HepG2 (cell line): ENCODE data around the gene NACAD. TPM values are rescaled to one million over a fixed set of nuclear protein-coding genes. Genes with fewer than 3 reads are reported as not detected.

Source experiments
- ATAC-seq: fragments of 200-7000 bp; cut with Tn5 transposase; 3 replicates; pipeline ENCODE4 v1.9.1; 2020; ENCODE audit warnings: mild to moderate bottlenecking, moderate library complexity
- BruUV-seq: library from RNA; stranded (reverse); fragments of 400-500 nt; replicated peaks from 2 replicates; lab custom pipeline; 2021; lab: Mats Ljungman, UMichigan
- CTCF ChIA-PET: fragments of 300-600 bp; formaldehyde crosslinking; extraction: SDS; loops from one replicate; lab custom pipeline; 2021; ENCODE audit warnings: low total read pairs, inconsistent platforms, low intra/inter-chr PET ratio; lab: Yijun Ruan, JAX
- POLR2A ChIA-PET: fragments of 350-600 bp; sonication (Branson Sonifier 250); formaldehyde crosslinking; loops from one replicate; lab custom pipeline; 2020; ENCODE audit warnings: antibody characterized with exemption, inconsistent platforms; lab: Yijun Ruan, JAX
- DNase-seq: peaks from one replicate; pipeline ENCODE4 v3.0.0-alpha.2; 2015; ENCODE audit warnings: low spot score
- FAIRE-seq: peaks from 3 replicates; lab custom pipeline; 2011; peaks lifted over from hg19 to GRCh38; lab: Jason Lieb, UNC
- H2AFZ ChIP-seq: one replicate; pipeline ENCODE4 v1.6.1; 2011; ENCODE audit warnings: low read length, inconsistent platforms
- H3K27ac ChIP-seq: fragments of 300-600 bp; 3 replicates; pipeline ENCODE4 v1.8.0; 2011; ENCODE audit warnings: mixed run types, mild to moderate bottlenecking, mixed read lengths, low read length, inconsistent platforms; ENCODE audit not compliant: insufficient read depth; ENCODE audit errors: extremely low read length
- H3K27me3 ChIP-seq, 2 experiments: fragments of 200-600 bp in 1 of 2; 2 replicates in 1 of 2; 3 replicates in 1 of 2; pipeline versions ENCODE4 v1.6.0 to v1.8.0; 2011; ENCODE audit warnings: low read length in 2 of 2, mild to moderate bottlenecking in 2 of 2, moderate library complexity in 2 of 2, inconsistent platforms in 1 of 2; ENCODE audit not compliant: insufficient read depth in 2 of 2, control insufficient read depth in 1 of 2
- H3K36me3 ChIP-seq, 2 experiments: fragments of 200-600 bp in 1 of 2; replicated peaks in 1 of 2; 2 replicates in 1 of 2; 3 replicates in 1 of 2; pipeline versions ENCODE4 v1.5.1 to v1.8.0; 2011; ENCODE audit warnings: low read length in 2 of 2, inconsistent platforms in 1 of 2; ENCODE audit not compliant: insufficient read depth in 2 of 2, control insufficient read depth in 1 of 2
- H3K4me1 ChIP-seq: 2 replicates; pipeline ENCODE4 v1.5.1; 2012; ENCODE audit warnings: low read length, inconsistent platforms; ENCODE audit not compliant: insufficient read depth
- H3K4me2 ChIP-seq: 2 replicates; pipeline ENCODE4 v1.6.0; 2011; ENCODE audit warnings: low read depth, low read length, inconsistent platforms
- H3K4me3 ChIP-seq, 3 experiments: fragments of 200-600 bp in 1 of 3; sonication (generic), shearing (Covaris generic) in 1 of 3; replicated peaks in 1 of 3; 2 replicates each; pipeline ENCODE4 v1.5.1; 2011 to 2016; ENCODE audit warnings: low read length in 3 of 3, inconsistent platforms in 2 of 3, low read depth in 2 of 3, mild to moderate bottlenecking in 2 of 3, control low read depth in 1 of 3, mixed read lengths in 1 of 3; ENCODE audit not compliant: insufficient read depth in 1 of 3
- H3K79me2 ChIP-seq: one replicate; pipeline ENCODE4 v1.6.1; 2011; ENCODE audit warnings: low read length, inconsistent platforms; ENCODE audit not compliant: insufficient read depth
- H3K9ac ChIP-seq: 2 replicates; pipeline ENCODE4 v1.6.0; 2011; ENCODE audit warnings: mild to moderate bottlenecking, low read depth, low read length, inconsistent platforms; ENCODE audit not compliant: insufficient read depth
- H3K9me3 ChIP-seq: 2 replicates; pipeline ENCODE4 v1.5.1; 2012; ENCODE audit warnings: mild to moderate bottlenecking, low read length
- H4K20me1 ChIP-seq: 2 replicates; pipeline ENCODE4 v1.6.0; 2011; ENCODE audit warnings: inconsistent platforms, mild to moderate bottlenecking, low read length, moderate library complexity; ENCODE audit not compliant: insufficient read depth
- DZIP1 ChIP-seq: sonication (generic); formaldehyde crosslinking; IDR thresholded peaks from 2 replicates; pipeline ENCODE4 v1.5.0; 2020; ENCODE audit warnings: mild to moderate bottlenecking, missing genetic modification reagents
- PITX1 ChIP-seq: sonication (generic); formaldehyde crosslinking; IDR thresholded peaks from 2 replicates; pipeline ENCODE4 v1.5.1; 2020; ENCODE audit warnings: mild to moderate bottlenecking, missing genetic modification reagents
- RFXAP ChIP-seq: sonication (generic); formaldehyde crosslinking; IDR thresholded peaks from 2 replicates; pipeline ENCODE4 v1.4.0; 2020; ENCODE audit warnings: missing genetic modification reagents, borderline replicate concordance
- SMC3 ChIP-seq: IDR thresholded peaks from 2 replicates; pipeline ENCODE4 v1.6.1; 2011; ENCODE audit warnings: low read length, improper control_type of control experiment
- THAP7 ChIP-seq: sonication (generic); formaldehyde crosslinking; IDR thresholded peaks from 2 replicates; pipeline ENCODE4 v1.8.1; 2023; ENCODE audit warnings: mild to moderate bottlenecking, missing genetic modification reagents
- ZMYM2 ChIP-seq: sonication (generic); formaldehyde crosslinking; IDR thresholded peaks from 2 replicates; pipeline ENCODE4 v1.8.0; 2022; ENCODE audit warnings: mild to moderate bottlenecking, missing genetic modification reagents
- WGBS: methylation state at CpG from one replicate; pipeline ENCODE4 v1.1.6; 2017; ENCODE audit warnings: low lambda C conversion rate; 5-methylcytosine and 5-hydroxymethylcytosine counted together
- in situ Hi-C: cut with HindIII; loops from 2 replicates; pipeline ENCODE4 v1.10.0; 2017; ENCODE audit warnings: low pct_unique_long_range_greater_than_20kb; ENCODE audit not compliant: extremely low pct_ligation_motif_present
- intact Hi-C: fragments of 100-400 bp; cut with micrococcal nuclease; formaldehyde crosslinking; loops from one replicate; pipeline ENCODE4 v1.10.0; 2022; ENCODE audit not compliant: unreplicated experiment
- polyA plus RNA-seq, 8 experiments: library from polyadenylated mRNA; depleted of rRNA in 3 of 8; stranded (reverse) in 7 of 8; unstranded in 1 of 8; fragments of >200 nt; fragmentation: Illumina TruSeq in 4 of 8; extraction: Trizol in 4 of 8; gene quantifications; 2 replicates each; pipeline versions ENCODE4 v1.2.1 to v1.2.3, GENCODE V29; 2011 to 2016; ENCODE audit warnings: low read depth in 4 of 8, missing spikeins in 1 of 8, mixed read lengths in 1 of 8; ENCODE audit not compliant: insufficient read depth in 1 of 8
- total RNA-seq, 5 experiments: library from RNA; depleted of rRNA; stranded (reverse); fragments of >200 nt; fragmentation: Illumina TruSeq; extraction: Trizol; gene quantifications; 2 replicates each; pipeline ENCODE4 v1.2.3, GENCODE V29; 2016; ENCODE audit warnings: low read depth in 1 of 5

The NACAD gene
- total and polyA plus RNA-seq, 2 of the 13 experiments (the other 11 are each of a cell fraction or from before 2014, with no cell fraction given): 0.04 TPM; not detected in 1

GRCh38 chr7:45092931-45093235 lies 4.1 kb upstream of the NACAD start:
- BruUV-seq: no TSS peak
- ChIA-PET POLR2A (interaction anchor here (0.9 kb wide), 1 partner anchor 11 kb away, joined by 3 read pairs; no protein-coding TSS in a partner anchor), CTCF (no interaction called here)
- H3K9me3 ChIP-seq: no peaks in the 10 kb centered on the region
- H4K20me1 ChIP-seq: no peaks in the 10 kb centered on the region
- no peak for ATAC-seq
- no peak overlapping the region for H3K27ac ChIP-seq
- no peak for FAIRE-seq
- no peak overlapping the region for H3K4me2 ChIP-seq
- DNase-seq: no peak
- no peaks in the 10 kb centered on the region for H3K79me2 ChIP-seq
- H3K4me3 ChIP-seq: no peak overlapping the region
- peaks cover 5% of the 10 kb centered on the region; the same call in 1 of the 2 replicates for H3K4me1 ChIP-seq
- TF ChIP-seq PITX1 (CRISPR knock-in tag) (no peak), THAP7 (CRISPR knock-in tag) (no peak), SMC3 (no peak), ZMYM2 (CRISPR knock-in tag) (no peak), DZIP1 (no peak), RFXAP (CRISPR knock-in tag) (no peak)
- in situ Hi-C loops (no loop called here), intact Hi-C loops (no loop called here)
- WGBS: 47% methylated on average over 3 of the region's 3 CpGs
- H3K9ac ChIP-seq: no peak overlapping the region
- H3K27me3 ChIP-seq: no peaks in the 10 kb centered on the region; a peak in 2 of 5 replicates
- H2AFZ ChIP-seq: no peak overlapping the region
- no peaks in the 10 kb centered on the region for H3K36me3 ChIP-seq
